SK-N-SH treated with all-trans-retinoic acid at 6 μM for 48 hours (cell line): ENCODE measurements around the gene LTBP3.

ENCODE experiments used
- TCF4 ChIP-seq: fragments of 250-450 bp; sonication (Bioruptor Pico); IDR thresholded peaks from 2 replicates; pipeline ENCODE4 v1.8.0; 2021; ENCODE audit warnings: mild to moderate bottlenecking, moderate library complexity, borderline replicate concordance
- TOX ChIP-seq: fragments of 250-450 bp; sonication (Bioruptor Pico); IDR thresholded peaks from 2 replicates; pipeline ENCODE4 v1.8.0; 2021; ENCODE audit warnings: mild to moderate bottlenecking, moderate library complexity, borderline replicate concordance
- TSHZ2 ChIP-seq: fragments of 250-450 bp; sonication (Bioruptor Pico); IDR thresholded peaks from 2 replicates; pipeline ENCODE4 v1.5.0; 2020; ENCODE audit warnings: mild to moderate bottlenecking, moderate library complexity
- ZFP3 ChIP-seq: fragments of 250-450 bp; sonication (Bioruptor Pico); IDR thresholded peaks from 2 replicates; pipeline ENCODE4 v1.5.0; 2020; ENCODE audit warnings: mild to moderate bottlenecking, moderate library complexity
- ZFP30 ChIP-seq: fragments of 450-650 bp; formaldehyde crosslinking; IDR thresholded peaks from 2 replicates; pipeline ENCODE4 v1.5.0; 2022; ENCODE audit warnings: mild to moderate bottlenecking, moderate library complexity
- ZNF565 ChIP-seq: fragments of 450-650 bp; formaldehyde crosslinking; conservative IDR thresholded peaks from 2 replicates; pipeline ENCODE4 v1.5.0; 2020; ENCODE audit warnings: low read depth, mild to moderate bottlenecking, moderate library complexity
- ZNF70 ChIP-seq: fragments of 450-650 bp; formaldehyde crosslinking; IDR thresholded peaks from 2 replicates; pipeline ENCODE4 v1.5.0; 2020; ENCODE audit warnings: mild to moderate bottlenecking, moderate library complexity

DNA sequence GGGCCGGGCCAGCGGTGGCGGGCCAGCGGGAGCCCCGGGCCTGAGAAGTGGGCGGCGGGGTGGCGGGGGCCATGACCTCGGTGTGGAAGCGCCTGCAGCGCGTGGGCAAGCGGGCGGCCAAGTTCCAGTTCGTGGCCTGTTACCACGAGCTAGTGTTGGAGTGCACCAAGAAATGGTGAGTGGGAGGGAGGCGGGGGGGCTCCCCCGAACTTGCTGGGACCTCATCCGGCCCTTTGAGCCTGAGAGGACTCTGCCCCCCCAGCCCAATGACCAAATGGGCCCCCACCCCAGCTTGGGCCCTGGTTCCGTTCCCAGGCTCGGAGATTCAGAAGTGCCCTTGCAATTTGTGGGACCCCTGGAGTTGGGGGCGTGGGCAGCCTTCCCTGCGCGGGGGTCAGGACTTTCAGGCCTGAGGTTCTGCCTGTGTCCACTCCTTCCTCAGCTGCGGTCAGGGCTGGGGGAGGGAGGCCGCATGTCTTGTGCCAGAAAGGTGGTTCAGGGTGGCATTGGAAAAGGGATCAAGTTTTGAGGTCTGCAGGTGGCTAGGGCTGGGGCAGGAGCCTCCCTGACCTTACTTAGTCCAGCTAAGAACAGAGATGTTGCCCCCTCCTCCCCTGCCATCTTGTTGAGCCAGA, 18.2 kb upstream of the LTBP3 start:
- TF ChIP-seq TSHZ2 (CRISPR knock-in tag) (no peak), ZNF565 (no peak), ZFP30 (CRISPR knock-in tag) (no peak), ZFP3 (no peak), TCF4 (CRISPR knock-in tag) (no peak), TOX (CRISPR knock-in tag) (no peak), ZNF70 (no peak)
